ENCODE data around the gene TPP1. TPM values are rescaled to one million over a fixed set of nuclear protein-coding genes. Genes with fewer than 3 reads are reported as not detected.

Gene TPP1
- total RNA-seq, 1 donor from 2014 or later: 207 TPM

DNA sequence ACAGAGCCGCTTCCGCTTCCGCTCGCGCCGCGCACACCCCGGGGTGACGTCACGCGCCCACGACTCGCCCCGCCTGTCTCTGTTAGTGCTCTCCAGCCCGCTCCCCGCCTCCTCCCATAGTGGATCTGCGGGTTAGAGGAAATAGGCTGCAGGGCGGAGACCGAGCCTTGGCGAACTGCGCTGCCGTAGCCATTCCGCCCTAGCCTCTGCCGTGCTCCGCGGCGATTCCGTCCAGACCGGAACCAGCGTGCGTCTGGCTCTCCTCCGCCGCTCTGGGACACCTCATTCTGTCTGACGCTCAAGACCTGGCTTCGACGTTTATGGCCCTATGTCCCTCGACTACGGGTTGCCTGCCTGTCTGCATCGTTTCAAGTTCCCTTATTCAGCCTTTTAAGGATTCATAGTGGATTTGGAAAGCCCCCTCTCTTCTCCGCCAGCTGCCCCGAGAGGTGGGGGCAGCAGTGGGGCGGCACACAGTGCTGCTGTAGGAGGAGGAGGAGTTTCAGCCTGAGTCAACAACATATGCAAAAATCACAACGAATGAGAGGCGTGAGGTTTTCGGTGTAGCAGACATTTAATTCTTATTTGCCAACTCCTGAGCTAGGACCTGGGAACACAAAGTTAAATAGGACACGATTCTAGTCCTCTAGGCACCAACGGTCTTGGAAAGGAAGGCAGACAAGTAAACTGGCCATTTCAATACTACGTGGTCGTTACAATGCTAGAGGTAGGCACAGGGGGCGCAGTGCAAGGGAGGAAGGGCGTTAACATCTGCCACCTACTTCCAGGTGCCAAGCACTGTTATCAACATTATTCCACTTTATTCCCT is 6.8 kb downstream of the TPP1 start, which contains the start of gene TAF10:
TSS of gene TAF10 (minus strand) at position 4 of the 829 bp plus-strand sequence. CDS start 27 bp downstream, outside the sequence.
- intact Hi-C loops (cut with DNase I): no loop called here
- H3K36me3 ChIP-seq: peaks cover 66% of the 10 kb centered on the region
- TF ChIP-seq, protein P1, sequence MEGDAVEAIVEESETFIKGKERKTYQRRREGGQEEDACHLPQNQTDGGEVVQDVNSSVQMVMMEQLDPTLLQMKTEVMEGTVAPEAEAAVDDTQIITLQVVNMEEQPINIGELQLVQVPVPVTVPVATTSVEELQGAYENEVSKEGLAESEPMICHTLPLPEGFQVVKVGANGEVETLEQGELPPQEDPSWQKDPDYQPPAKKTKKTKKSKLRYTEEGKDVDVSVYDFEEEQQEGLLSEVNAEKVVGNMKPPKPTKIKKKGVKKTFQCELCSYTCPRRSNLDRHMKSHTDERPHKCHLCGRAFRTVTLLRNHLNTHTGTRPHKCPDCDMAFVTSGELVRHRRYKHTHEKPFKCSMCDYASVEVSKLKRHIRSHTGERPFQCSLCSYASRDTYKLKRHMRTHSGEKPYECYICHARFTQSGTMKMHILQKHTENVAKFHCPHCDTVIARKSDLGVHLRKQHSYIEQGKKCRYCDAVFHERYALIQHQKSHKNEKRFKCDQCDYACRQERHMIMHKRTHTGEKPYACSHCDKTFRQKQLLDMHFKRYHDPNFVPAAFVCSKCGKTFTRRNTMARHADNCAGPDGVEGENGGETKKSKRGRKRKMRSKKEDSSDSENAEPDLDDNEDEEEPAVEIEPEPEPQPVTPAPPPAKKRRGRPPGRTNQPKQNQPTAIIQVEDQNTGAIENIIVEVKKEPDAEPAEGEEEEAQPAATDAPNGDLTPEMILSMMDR (IDR thresholded peaks at IDR 0.05): peak; percentile 47
- peak within 1 kb of the TSS; percentile 75 for H3K4me3 ChIP-seq
- H3K4me1 ChIP-seq: peaks cover 26% of the 10 kb centered on the region
- no peaks in the 10 kb centered on the region for H3K9me3 ChIP-seq
- no peaks in the 10 kb centered on the region for H3K27me3 ChIP-seq
- ATAC-seq (peak; percentile 96), DNase-seq (peak; percentile 99)
- peak within 1 kb of the TSS; percentile 99 for H3K27ac ChIP-seq

DNA sequence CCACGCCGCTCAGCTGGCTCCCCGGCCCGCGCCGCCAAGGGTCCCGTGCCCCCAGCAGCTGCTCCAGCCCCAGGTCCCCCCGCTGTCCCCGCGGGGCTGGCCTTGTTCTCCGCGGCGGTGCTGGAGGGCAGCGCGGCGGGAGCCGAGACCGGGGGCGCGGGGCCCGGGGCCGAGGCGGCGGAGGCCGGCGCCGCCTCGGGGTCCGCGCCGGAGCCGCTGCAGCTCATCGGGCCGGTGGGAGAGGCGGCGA is 7.3 kb downstream of the TPP1 start:
- TF ChIP-seq, protein P1 (IDR thresholded peaks at IDR 0.05): no peak

DNA sequence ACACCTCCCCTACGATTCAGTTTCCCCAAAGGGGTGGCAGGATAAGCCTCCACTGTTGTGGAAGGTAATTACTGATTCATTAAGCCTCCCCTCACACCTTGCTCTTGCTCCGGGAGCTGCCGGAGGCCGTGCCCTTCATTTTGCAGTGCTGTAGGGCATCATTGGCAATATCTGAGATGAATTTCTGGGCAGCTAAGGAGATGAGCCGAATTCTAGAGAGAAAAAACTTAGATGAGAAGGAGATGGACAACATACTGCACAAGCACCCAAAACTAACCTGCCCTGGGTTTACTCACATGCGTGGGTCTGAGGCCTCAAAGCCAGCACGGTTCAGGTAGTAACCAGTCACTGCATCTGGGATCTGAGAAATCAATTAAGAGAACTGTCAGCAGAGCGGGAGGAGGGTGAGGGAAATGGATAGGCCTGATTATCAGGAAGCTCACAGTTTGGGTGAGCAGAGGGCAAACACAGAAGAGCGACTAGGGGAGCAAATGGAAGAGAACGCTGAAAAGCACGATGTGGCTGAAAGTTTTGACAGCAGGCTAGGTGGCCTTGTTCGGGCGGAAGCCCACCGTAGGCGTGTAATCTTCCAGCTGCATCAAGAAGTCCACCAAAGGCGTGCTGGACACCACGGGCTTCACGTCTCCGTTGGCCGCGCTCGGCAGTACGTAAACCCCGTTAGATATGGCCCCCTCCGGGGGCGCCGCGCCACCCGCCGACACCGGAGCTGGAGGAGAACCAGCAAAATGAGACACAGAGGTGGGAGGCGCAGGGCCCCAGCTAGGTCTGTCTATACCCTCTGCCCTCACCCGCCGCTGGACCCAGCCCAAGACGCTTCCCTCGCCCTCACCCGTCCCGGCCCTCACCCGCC is 7.9 kb downstream of the TPP1 start:
- DNase-seq: no peak

More for the DNA sequence above, 7.3 kb downstream of the TPP1 start:
- Histone ChIP-seq H3K9me3 (no peaks in the 10 kb centered on the region), H3K4me1 (peaks cover 28% of the 10 kb centered on the region), H3K36me3 (peaks cover 64% of the 10 kb centered on the region), H3K27me3 (no peaks in the 10 kb centered on the region), H3K27ac (peak overlapping the region; percentile 99), H3K4me3 (peak overlapping the region; percentile 75)
- no peak for ATAC-seq
- intact Hi-C loops (cut with DNase I): no loop called here
- no peak for DNase-seq

DNA sequence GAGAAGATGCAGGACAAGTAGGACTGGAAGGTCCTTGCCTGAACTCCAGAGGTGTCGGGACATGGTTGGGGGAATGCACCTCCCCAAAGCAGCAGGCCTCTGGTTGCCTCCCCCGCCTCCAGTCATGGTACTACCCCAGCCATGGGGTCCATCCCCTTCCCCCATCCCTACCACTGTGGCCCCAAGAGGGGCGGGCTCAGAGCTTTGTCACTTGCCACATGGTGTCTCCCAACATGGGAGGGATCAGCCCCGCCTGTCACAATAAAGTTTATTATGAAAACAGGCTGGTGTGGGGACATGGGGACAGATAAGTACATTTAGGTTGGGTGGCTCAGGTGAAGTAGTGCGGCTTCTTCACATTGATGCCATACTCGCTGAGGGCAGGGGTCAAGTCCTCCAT is 8.6 kb downstream of the TPP1 start:
- no peak overlapping the region for H3K4me3 ChIP-seq
- no peaks in the 10 kb centered on the region for H3K9me3 ChIP-seq
- H3K27me3 ChIP-seq: no peaks in the 10 kb centered on the region
- no peak overlapping the region for H3K27ac ChIP-seq
- H3K4me1 ChIP-seq: peaks cover 40% of the 10 kb centered on the region
- TF ChIP-seq, protein P1 (IDR thresholded peaks at IDR 0.05): no peak
- intact Hi-C loops (cut with DNase I): no loop called here
- no peak for ATAC-seq
- peaks cover 51% of the 10 kb centered on the region for H3K36me3 ChIP-seq
- DNase-seq: no peak

More for the DNA sequence above, 7.9 kb downstream of the TPP1 start:
- H3K36me3 ChIP-seq: peaks cover 58% of the 10 kb centered on the region
- intact Hi-C loops (cut with DNase I): no loop called here
- H3K9me3 ChIP-seq: no peaks in the 10 kb centered on the region
- H3K27me3 ChIP-seq: no peaks in the 10 kb centered on the region
- ATAC-seq: peak; percentile 5
- H3K27ac ChIP-seq: peak overlapping the region; percentile 99
- H3K4me3 ChIP-seq: peak overlapping the region; percentile 75
- H3K4me1 ChIP-seq: peaks cover 32% of the 10 kb centered on the region
- TF ChIP-seq, protein P1 (IDR thresholded peaks at IDR 0.05): no peak

DNA sequence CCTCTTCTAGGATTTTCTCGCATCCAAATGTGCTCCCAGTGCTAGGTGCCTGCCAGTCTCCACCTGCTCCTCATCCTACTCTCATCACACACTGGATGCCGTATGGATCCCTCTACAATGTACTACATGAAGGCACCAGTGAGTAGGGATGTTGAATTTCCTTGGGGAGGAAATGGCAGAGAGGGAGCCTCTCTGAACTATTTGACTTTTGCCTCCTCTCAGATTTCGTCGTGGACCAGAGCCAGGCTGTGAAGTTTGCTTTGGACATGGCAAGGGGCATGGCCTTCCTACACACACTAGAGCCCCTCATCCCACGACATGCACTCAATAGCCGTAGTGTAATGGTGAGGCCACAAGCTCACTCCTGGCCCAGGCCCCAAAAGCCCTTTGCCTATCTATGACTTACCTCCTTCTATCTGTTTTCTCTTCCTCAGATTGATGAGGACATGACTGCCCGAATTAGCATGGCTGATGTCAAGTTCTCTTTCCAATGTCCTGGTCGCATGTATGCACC is 9.7 kb downstream of the TPP1 start:
- Histone ChIP-seq H3K36me3 (peaks cover 42% of the 10 kb centered on the region), H3K27ac (no peak overlapping the region), H3K9me3 (no peaks in the 10 kb centered on the region), H3K4me1 (peaks cover 50% of the 10 kb centered on the region), H3K27me3 (no peaks in the 10 kb centered on the region), H3K4me3 (no peak overlapping the region)
- DNase-seq: no peak
- no peak for ATAC-seq
- intact Hi-C loops (cut with DNase I): loop anchor here (5.0 kb wide), 1 partner anchor 73 kb away; the partner anchor contains the start of gene MRPL17
- TF ChIP-seq, protein P1 (IDR thresholded peaks at IDR 0.05): no peak
